Measurements from ENCODE around the gene PDIA2. TPM values are rescaled to one million over a fixed set of nuclear protein-coding genes. Genes with fewer than 3 reads are reported as not detected.
A peak's percentile ranks its signal among the peaks of the same experiment; 100 is the strongest.

PDIA2 gene
- total and polyA plus RNA-seq, 5 experiments from 2014 or later: 0.44 TPM; not detected in 4

DNA sequence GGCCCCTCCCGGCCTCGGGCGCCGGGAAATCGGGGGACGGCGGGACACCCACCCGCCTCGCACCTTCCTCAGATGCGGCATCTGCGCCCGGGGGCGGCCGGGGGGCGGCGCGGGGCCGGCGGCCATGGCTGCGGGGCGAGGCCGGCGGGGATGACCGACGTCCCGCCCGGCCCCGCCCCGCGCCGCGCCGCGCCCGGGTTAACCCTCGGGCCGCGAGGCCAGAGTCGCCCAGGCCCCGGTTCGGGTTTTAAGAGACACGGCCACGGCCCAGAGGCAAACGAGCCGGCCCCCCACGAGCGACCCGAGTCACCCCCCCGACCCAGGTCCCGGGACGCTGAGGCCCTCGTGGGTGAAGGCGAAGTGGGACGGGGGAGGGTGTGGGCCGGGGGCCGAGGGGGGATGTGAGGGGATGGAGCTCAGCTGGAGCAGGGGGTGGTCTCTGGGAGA is 7.2 kb upstream of the PDIA2 start, which contains the start of gene RGS11:
Gene RGS11 (minus strand): TSS at position 159 of the 447 bp plus-strand sequence. CDS start 33 bp downstream, at position 126.
- H3K27me3 Mint-ChIP-seq: peaks cover 0 to 33% (median 16%) of the 10 kb centered on the region in 5 donors
- POLR2A ChIA-PET: no interaction called here
- no peaks in the 10 kb centered on the region for H3K9me3 Mint-ChIP-seq
- no peaks in the 10 kb centered on the region for H3K36me3 Mint-ChIP-seq
- no peak for DNase-seq
- peak within 1 kb of the TSS in 1 of 10 donors; percentile 62 for H3K27ac Mint-ChIP-seq
- ATAC-seq: no peak
- peaks cover 5 to 17% (median 9%) of the 10 kb centered on the region in 4 donors for H3K4me1 Mint-ChIP-seq
- H3K4me3 Mint-ChIP-seq: peak within 1 kb of the TSS; percentile 56 to 79 (median 69)

DNA sequence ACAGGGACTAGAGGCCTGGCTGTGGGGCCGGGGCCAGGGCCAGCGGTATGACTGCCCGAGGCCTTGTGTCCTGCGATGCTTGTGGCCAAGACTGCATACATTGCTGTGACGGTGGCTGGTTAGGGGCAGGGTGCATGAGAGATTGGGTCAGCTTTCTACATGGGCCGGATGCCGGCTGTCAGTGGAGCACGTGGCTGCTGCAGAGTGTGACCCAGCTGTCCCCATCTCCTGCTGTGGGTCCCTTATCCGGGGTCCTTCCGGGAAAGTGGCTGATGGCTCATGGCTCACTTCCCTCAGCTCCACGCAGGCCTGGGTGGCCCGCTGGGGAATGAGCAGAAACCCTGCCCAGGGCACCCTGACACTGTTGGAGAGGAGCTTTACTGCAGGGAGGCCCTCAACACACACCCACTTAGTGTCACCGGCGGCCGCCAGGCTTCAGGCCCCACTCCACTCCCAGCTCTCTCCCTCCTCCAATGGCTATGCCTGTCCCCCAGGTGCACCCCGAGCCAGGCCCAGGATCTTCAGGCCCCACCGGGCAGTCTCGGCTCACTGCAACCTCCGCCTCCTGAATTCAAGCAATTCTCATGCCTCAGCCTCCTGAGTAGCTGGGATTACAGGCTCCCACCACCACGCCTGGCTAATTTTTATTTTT is 6.4 kb upstream of the PDIA2 start:
- DNase-seq: no peak

DNA sequence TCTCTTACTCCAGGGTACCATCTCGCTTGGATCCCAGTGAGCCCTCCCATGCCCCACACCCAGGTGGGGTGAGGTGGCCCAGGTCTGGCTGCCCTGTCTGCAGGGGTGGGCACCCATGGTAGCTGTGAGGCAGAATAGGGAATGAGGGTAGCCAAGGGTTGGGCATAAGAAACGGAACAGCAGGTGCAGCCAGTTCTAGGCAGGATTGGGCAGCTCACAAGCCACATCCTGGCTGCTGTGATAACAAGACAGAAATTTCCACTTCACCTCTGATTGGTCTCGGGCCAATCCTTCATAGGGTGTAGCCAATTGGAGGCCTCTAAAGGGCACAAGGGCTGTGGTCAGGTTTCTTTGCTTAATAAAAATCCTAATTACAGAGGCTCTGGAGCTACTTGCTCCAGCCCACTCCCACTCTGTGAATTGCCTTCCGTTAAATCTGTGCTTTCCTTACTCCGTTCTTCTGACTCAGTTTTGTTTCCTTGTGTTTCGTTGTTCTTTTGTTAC is 4.0 kb upstream of the PDIA2 start:
- DNase-seq (peak in 6 of 10 donors; percentile 20 to 52 (median 44)), ATAC-seq (peak; percentile 69 to 93)
- POLR2A ChIA-PET: interaction anchor here (0.9 to 1.4 kb wide), 2 partner anchors 44 kb away, joined by 4 to 6 read pairs; partner anchors contain the start of gene FAM234A
- peaks cover 5 to 17% (median 9%) of the 10 kb centered on the region in 4 donors for H3K4me1 Mint-ChIP-seq
- H3K27me3 Mint-ChIP-seq: peaks cover 0 to 33% (median 16%) of the 10 kb centered on the region in 5 donors
- no peaks in the 10 kb centered on the region for H3K36me3 Mint-ChIP-seq
- peak overlapping the region in 2 of 10 donors; percentile 41 to 77 for H3K27ac Mint-ChIP-seq
- no peaks in the 10 kb centered on the region for H3K9me3 Mint-ChIP-seq
- H3K4me3 Mint-ChIP-seq: peak overlapping the region in 6 of 10 donors; percentile 0 to 63 (median 14)

More for the DNA sequence above, 6.4 kb upstream of the PDIA2 start:
- POLR2A ChIA-PET: no interaction called here
- Mint-ChIP-seq H3K27ac (peak overlapping the region in 1 of 10 donors; percentile 62), H3K4me3 (peak overlapping the region; percentile 51 to 79 (median 66)), H3K36me3 (no peaks in the 10 kb centered on the region), H3K4me1 (peaks cover 5 to 17% (median 9%) of the 10 kb centered on the region in 4 donors), H3K9me3 (no peaks in the 10 kb centered on the region), H3K27me3 (peaks cover 0 to 33% (median 16%) of the 10 kb centered on the region in 5 donors)
- no peak for ATAC-seq

DNA sequence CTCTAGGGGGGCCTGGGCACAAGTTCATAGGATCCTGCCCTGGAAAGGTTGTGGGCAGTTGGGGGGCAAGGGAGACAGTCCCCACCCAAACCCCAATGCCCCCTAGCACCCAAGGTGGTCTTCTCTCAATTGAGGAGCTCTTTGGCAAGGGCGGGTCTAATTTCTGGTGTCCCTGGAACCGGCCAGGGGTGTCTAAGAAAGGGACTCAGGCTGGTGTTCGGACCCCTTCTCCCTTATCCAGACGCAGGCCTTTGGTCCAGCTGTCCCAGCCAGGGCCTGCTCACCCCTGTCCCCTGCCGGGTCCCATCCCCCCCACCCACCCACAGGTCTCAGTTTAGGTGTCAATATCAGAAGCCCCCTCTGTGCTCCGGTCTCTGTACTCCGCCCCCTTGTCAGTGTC is 3.4 kb upstream of the PDIA2 start:
- Mint-ChIP-seq H3K27me3 (peaks cover 0 to 33% (median 16%) of the 10 kb centered on the region in 5 donors), H3K4me3 (peak overlapping the region in 4 of 10 donors; percentile 0 to 51 (median 2)), H3K4me1 (peaks cover 5 to 17% (median 9%) of the 10 kb centered on the region in 4 donors), H3K27ac (peak overlapping the region in 2 of 10 donors; percentile 0 to 77), H3K9me3 (no peaks in the 10 kb centered on the region), H3K36me3 (no peaks in the 10 kb centered on the region)
- POLR2A ChIA-PET: interaction anchor here (0.6 to 1.4 kb wide), 2 partner anchors 44 to 169 kb away, joined by 3 to 6 read pairs; partner anchors contain the start of gene FAM234A
- DNase-seq (no peak), ATAC-seq (no peak)

DNA sequence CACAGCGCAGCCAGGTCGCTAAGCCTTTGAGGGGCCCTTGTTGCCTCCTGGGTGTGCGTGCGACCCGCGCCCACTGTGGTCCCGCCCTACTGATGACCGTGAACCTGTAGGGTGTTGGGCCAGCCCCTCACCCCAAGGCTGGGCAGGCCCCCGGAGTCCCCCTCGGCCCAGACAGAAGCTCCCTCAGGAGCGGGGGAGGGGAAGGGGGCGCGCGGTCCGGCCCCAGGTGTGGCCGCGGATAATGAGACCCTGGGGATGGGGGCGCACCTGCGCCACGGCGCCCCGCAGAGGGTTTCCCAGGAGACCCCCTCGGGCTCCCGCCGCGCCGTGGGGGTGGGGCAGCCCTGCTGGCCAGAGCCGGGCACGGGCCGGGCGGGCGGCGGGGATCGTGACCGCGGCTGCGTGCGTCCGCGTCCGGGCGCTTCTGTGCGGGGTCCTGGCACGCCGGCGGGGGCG is 2.9 kb upstream of the PDIA2 start:
- no peak for DNase-seq
- Mint-ChIP-seq H3K27me3 (peaks cover 0 to 30% (median 15%) of the 10 kb centered on the region in 5 donors), H3K4me1 (peaks cover 5 to 17% (median 9%) of the 10 kb centered on the region in 4 donors), H3K9me3 (no peaks in the 10 kb centered on the region), H3K27ac (no peak overlapping the region), H3K4me3 (peak overlapping the region in 1 of 10 donors; percentile 51), H3K36me3 (no peaks in the 10 kb centered on the region)
- POLR2A ChIA-PET: interaction anchor here (0.6 to 1.4 kb wide), 3 partner anchors 45 to 168 kb away, joined by 3 to 6 read pairs (median 3); partner anchors contain the start of gene FAM234A
- ATAC-seq: no peak

DNA sequence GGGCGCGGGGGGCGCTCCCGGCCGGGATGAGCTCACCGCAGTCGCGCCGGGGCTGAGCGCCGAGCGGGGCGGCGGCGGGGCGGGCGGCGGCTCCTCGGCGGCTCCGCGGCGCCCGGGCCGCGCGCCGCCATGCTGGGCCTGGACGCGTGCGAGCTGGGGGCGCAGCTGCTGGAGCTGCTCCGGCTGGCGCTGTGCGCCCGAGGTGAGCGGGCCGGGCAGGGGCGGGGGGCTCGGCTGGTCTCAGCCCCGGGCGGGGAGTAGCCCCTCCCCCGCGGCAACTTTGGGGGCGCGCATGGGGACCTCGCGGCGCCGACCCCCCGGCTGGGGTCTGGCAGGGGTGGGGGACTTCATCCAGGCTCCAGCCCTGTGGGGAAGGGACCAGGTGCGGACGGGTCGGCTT is 2.4 kb upstream of the PDIA2 start, which contains the start of gene ARHGDIG:
Gene ARHGDIG (plus strand): TSS at position 40 of the 400 bp plus-strand sequence. CDS start 90 bp downstream, at position 130.
- Mint-ChIP-seq H3K27me3 (peaks cover 0 to 29% (median 13%) of the 10 kb centered on the region in 5 donors), H3K27ac (no peak within 1 kb of the TSS), H3K36me3 (no peaks in the 10 kb centered on the region), H3K9me3 (no peaks in the 10 kb centered on the region), H3K4me3 (peak within 1 kb of the TSS in 3 of 10 donors; percentile 30 to 51 (median 39)), H3K4me1 (peaks cover 5 to 14% (median 9%) of the 10 kb centered on the region in 4 donors)
- POLR2A ChIA-PET: interaction anchor here (0.6 to 1.4 kb wide), 2 partner anchors 45 to 75 kb away, joined by 3 to 6 read pairs; partner anchors contain the start of gene FAM234A
- DNase-seq (no peak), ATAC-seq (peak; percentile 29 to 41)

DNA sequence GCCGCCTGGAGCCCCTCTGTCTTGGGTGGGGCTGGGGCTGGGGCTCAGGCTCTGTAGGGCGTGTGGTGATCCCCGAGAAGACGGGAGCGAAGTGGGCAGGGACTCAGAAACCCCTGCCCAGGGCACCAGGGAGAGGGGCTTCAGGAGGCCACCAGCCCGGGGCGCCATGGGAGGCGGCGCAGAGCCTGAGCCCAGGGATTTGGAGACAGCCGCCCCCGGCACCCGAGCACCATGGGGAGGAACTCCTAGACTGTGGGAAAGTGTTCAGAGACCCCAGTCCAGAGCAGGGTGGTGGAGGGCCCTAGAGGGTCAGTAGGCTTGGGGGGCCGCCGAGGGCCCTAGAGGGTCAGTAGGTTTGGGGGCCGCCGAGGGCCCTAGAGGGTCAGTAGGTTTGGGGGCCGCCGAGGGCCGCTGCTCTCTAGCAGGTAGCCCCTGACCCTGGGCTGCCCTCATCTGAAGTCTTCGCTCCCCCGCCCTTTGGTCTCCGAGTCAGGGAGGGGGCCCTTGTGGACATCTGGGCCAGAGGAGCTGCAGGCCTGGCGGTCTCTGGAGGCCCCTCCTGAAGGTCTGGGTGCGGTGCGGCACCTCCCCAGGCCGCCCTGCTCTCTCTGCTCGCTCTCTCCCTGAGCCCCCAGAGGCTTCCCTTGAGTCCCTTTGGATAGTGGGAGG is 1.8 kb upstream of the PDIA2 start:
- ATAC-seq (no peak), DNase-seq (no peak)
- POLR2A ChIA-PET: no interaction called here
- peak overlapping the region in 3 of 10 donors; percentile 30 to 50 (median 39) for H3K4me3 Mint-ChIP-seq
- peaks cover 5 to 14% (median 9%) of the 10 kb centered on the region in 4 donors for H3K4me1 Mint-ChIP-seq
- no peaks in the 10 kb centered on the region for H3K9me3 Mint-ChIP-seq
- no peak overlapping the region for H3K27ac Mint-ChIP-seq
- H3K36me3 Mint-ChIP-seq: no peaks in the 10 kb centered on the region
- H3K27me3 Mint-ChIP-seq: peaks cover 0 to 29% (median 11%) of the 10 kb centered on the region in 5 donors

DNA sequence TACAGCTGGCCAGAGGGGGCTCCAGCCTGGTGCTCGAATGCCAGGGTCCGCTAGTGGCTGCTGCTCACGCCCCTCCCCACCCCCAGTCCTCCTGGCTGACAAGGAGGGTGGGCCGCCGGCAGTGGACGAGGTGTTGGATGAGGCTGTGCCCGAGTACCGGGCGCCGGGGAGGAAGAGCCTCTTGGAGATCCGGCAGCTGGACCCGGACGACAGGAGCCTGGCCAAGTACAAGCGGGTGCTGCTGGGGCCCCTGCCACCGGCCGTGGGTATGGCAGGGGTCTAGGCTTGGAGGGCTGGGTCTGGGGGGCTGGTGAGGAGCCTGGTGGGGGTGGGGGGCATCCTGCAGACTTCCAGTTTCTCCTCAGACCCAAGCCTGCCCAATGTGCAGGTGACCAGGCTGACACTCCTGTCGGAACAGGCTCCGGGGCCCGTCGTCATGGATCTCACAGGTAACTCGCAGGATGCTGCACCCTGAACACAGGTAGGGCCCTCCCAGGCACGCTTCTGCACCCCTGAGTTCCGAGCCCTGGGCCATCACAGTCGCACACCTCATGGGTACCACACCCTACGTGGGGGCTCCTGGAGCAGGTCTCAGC is 1.2 kb upstream of the PDIA2 start:
- ATAC-seq (no peak), DNase-seq (no peak)
- Mint-ChIP-seq H3K9me3 (no peaks in the 10 kb centered on the region), H3K36me3 (peaks cover 0 to 2% (median 0%) of the 10 kb centered on the region in 3 donors), H3K27me3 (peaks cover 0 to 23% (median 10%) of the 10 kb centered on the region in 5 donors), H3K27ac (no peak overlapping the region), H3K4me1 (peaks cover 3 to 11% (median 7%) of the 10 kb centered on the region in 4 donors), H3K4me3 (peak overlapping the region in 2 of 10 donors; percentile 15 to 29)
- POLR2A ChIA-PET: no interaction called here

DNA sequence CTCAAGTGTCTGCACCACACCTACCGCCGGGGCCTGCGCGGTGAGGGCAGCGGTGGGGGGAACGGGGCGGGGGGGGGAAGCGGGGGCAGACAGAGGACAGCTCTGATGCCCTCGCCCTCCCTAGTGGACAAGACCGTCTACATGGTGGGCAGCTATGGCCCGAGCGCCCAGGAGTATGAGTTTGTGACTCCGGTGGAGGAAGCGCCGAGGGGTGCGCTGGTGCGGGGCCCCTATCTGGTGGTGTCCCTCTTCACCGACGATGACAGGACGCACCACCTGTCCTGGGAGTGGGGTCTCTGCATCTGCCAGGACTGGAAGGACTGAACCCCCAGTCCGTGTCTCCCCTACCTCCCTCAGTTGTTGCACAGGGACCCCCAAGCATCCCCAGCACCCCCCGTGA is 473 bp upstream of the PDIA2 start:
- Mint-ChIP-seq H3K4me3 (no peak overlapping the region), H3K9me3 (no peaks in the 10 kb centered on the region), H3K27me3 (peaks cover 0 to 18% (median 8%) of the 10 kb centered on the region in 5 donors), H3K4me1 (peaks cover 3 to 9% (median 7%) of the 10 kb centered on the region in 4 donors), H3K36me3 (peaks cover 0 to 4% (median 0%) of the 10 kb centered on the region in 3 donors), H3K27ac (no peak overlapping the region)
- ATAC-seq (no peak), DNase-seq (no peak)
- POLR2A ChIA-PET: no interaction called here

DNA sequence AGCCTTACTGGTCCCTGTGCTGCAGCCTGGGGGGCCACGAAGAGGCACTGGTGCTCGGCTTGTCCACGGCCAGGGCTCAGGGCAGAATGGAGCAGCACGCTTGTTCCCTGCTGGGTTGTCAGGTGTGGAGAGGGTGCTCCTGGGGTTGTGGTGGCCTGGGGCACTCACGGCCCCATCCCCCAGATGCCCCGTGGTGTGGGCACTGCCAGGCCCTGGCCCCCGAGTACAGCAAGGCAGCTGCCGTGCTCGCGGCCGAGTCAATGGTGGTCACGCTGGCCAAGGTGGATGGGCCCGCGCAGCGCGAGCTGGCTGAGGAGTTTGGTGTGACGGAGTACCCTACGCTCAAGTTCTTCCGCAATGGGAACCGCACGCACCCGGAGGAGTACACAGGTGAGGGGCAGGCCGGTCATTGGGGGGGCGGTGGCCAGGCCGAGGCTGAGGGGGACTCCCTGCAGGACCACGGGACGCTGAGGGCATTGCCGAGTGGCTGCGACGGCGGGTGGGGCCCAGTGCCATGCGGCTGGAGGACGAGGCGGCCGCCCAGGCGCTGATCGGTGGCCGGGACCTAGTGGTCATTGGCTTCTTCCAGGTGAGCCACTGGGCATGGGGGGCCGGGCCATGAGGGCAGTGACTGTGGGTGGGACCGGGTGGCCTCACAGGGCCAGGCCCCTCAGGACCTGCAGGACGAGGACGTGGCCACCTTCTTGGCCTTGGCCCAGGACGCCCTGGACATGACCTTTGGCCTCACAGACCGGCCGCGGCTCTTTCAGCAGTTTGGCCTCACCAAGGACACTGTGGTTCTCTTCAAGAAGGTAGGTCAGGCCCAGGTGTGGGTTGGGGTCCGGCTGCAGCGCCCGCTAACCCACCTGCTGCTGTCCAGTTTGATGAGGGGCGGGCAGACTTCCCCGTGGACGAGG is 1.5 kb downstream of the PDIA2 start:
- Mint-ChIP-seq H3K27ac (no peak overlapping the region), H3K36me3 (peaks cover 0 to 19% (median 3%) of the 10 kb centered on the region in 3 donors), H3K4me1 (peaks cover 0 to under 1% (median 0%) of the 10 kb centered on the region in 4 donors), H3K4me3 (no peak overlapping the region), H3K9me3 (no peaks in the 10 kb centered on the region), H3K27me3 (peaks cover 0 to 10% (median 0%) of the 10 kb centered on the region in 5 donors)
- DNase-seq (no peak), ATAC-seq (no peak)
- POLR2A ChIA-PET: no interaction called here

All from naive thymus-derived CD8-positive, alpha-beta T cell (primary cell).